Measurements from ENCODE around the gene SYT9. TPM values are rescaled to one million over a fixed set of nuclear protein-coding genes. Genes with fewer than 3 reads are reported as not detected.

SYT9 gene
- total and polyA plus RNA-seq, 10 of the 15 experiments (the other 5 are each of a cell fraction or from before 2014, with no cell fraction given), result 0.03 TPM; not detected in 9

GRCh38 chr11:7364660-7365059 is 113.0 kb downstream of the SYT9 start:
- WGBS (ENCODE audit: insufficient coverage, insufficient replicate concordance, low lambda C conversion rate, missing lambda C conversion rate), result 19% methylated on average over 1 of the region's 1 CpG
- Histone ChIP-seq H4K20me1 (ENCODE audit: control insufficient read depth, insufficient read depth) (no peaks in the 10 kb centered on the region; the same call in 1 of the 2 replicates), H3K4me3 (no peak overlapping the region), H3K27ac (ENCODE audit: control insufficient read depth, insufficient read depth) (no peak overlapping the region), H3K9ac (ENCODE audit: control insufficient read depth, insufficient read depth, low read length) (no peak overlapping the region), H3K27me3 (replicated peaks in 1 of 2; ENCODE audit: control insufficient read depth in 2 of 2, insufficient read depth in 2 of 2, low read length in 1 of 2) (no peaks in the 10 kb centered on the region; a peak in 1 of 4 replicates), H3K79me2 (ENCODE audit: control insufficient read depth, insufficient read depth, low read length) (no peaks in the 10 kb centered on the region), H3K4me2 (ENCODE audit: control insufficient read depth, insufficient read depth) (no peak overlapping the region), H3K9me3 (replicated peaks; ENCODE audit: control insufficient read depth, insufficient read depth, low read length) (no peaks in the 10 kb centered on the region), H3K36me3 (ENCODE audit: control insufficient read depth in 2 of 2, insufficient read depth in 2 of 2, low read length in 1 of 2) (no peaks in the 10 kb centered on the region), H2AFZ (ENCODE audit: control insufficient read depth, low read depth, low read length) (no peak overlapping the region), H3K4me1 (ENCODE audit: control insufficient read depth, insufficient read depth, low read length) (no peaks in the 10 kb centered on the region)
- in situ Hi-C loops (cut with MboI) (no loop called here), intact Hi-C loops (cut with micrococcal nuclease; ENCODE audit: unreplicated experiment) (no loop called here)
- no peak for ATAC-seq
- no peak for DNase-seq (ENCODE audit: low read depth, low spot score)
- TF ChIP-seq POU2F2 (IDR thresholded peaks at IDR 0.05; ENCODE audit: borderline replicate concordance, low read depth, low read length) (no peak), RELA (IDR thresholded peaks at IDR 0.05; ENCODE audit: borderline replicate concordance, partially characterized antibody) (no peak), MLLT1 (IDR thresholded peaks at IDR 0.05) (no peak), RAD51 (IDR thresholded peaks at IDR 0.05) (no peak), CREM (IDR thresholded peaks at IDR 0.05; ENCODE audit: low read depth) (no peak), STAT1 (conservative IDR thresholded peaks at IDR 0.05) (no peak), ATF2 (IDR thresholded peaks at IDR 0.05; ENCODE audit: low read length) (no peak), FOXM1 (IDR thresholded peaks at IDR 0.05; ENCODE audit: low read depth, low read length) (no peak), EP300 (IDR thresholded peaks at IDR 0.05; ENCODE audit: borderline replicate concordance in 1 of 2, control insufficient read depth in 1 of 2, low read depth in 2 of 2, low read length in 2 of 2) (no peak), CEBPB (IDR thresholded peaks at IDR 0.05; ENCODE audit: borderline replicate concordance in 1 of 2, low read depth in 2 of 2, low read length in 2 of 2) (no peak), TCF3 (IDR thresholded peaks at IDR 0.05; ENCODE audit: borderline replicate concordance, insufficient read depth, low read depth, low read length) (no peak), WRNIP1 (IDR thresholded peaks at IDR 0.05; ENCODE audit: borderline replicate concordance, low read depth, low read length) (no peak), HDGF (IDR thresholded peaks at IDR 0.05) (no peak), ZNF217 (IDR thresholded peaks at IDR 0.05) (no peak)
- CTCF ChIA-PET, result interaction anchor here (0.8 to 2.5 kb wide), 2 partner anchors 11 to 13 kb away, joined by 3 to 9 read pairs; no protein-coding TSS in a partner anchor
- POLR2A ChIA-PET, result no interaction called here
- RAD21 ChIA-PET (ENCODE audit: unreplicated experiment), result no interaction called here
- FAIRE-seq, result no peak
- BruUV-seq (replicated peaks), result no TSS peak
- SMC1A ChIA-PET (ENCODE audit: uncharacterized antibody, unreplicated experiment), result interaction anchor here (1.4 kb wide), 1 partner anchor 11 kb away, joined by 5 read pairs; no protein-coding TSS in a partner anchor

Measured in GM12878 (cell line).